ENCODE measurements around the gene KRTAP10-6. TPM values are rescaled to one million over a fixed set of nuclear protein-coding genes. Genes with fewer than 3 reads are reported as not detected.

KRTAP10-6 gene
- polyA plus RNA-seq, 1 of the 3 experiments (the other 2 are of a cell fraction) = not detected

DNA sequence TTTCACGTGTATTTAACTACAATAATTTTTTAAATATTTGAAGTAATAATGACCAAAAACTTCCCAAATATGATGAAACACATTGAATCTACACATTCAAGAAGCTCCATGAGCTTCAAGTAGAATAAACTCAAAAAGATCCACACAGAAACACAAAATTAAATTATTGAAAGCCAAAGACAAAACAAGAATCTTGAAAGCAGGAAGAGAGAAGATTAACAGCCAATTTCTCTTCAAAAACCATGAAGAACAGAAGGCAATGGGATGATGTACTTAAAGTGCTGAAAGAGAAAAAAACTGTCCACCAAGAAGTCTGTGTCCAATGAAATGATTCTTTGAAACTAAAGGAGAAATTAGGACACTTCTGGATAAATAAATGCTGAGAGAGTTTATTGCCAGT is 39.8 kb upstream of the KRTAP10-6 start (continued):
- TF ChIP-seq JUND (IDR thresholded peaks at IDR 0.05) = no peak
- TF ChIP-seq, protein P1, sequence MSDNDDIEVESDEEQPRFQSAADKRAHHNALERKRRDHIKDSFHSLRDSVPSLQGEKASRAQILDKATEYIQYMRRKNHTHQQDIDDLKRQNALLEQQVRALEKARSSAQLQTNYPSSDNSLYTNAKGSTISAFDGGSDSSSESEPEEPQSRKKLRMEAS (IDR thresholded peaks at IDR 0.05; ENCODE audit: low read depth) = no peak
- TF ChIP-seq, protein P2, sequence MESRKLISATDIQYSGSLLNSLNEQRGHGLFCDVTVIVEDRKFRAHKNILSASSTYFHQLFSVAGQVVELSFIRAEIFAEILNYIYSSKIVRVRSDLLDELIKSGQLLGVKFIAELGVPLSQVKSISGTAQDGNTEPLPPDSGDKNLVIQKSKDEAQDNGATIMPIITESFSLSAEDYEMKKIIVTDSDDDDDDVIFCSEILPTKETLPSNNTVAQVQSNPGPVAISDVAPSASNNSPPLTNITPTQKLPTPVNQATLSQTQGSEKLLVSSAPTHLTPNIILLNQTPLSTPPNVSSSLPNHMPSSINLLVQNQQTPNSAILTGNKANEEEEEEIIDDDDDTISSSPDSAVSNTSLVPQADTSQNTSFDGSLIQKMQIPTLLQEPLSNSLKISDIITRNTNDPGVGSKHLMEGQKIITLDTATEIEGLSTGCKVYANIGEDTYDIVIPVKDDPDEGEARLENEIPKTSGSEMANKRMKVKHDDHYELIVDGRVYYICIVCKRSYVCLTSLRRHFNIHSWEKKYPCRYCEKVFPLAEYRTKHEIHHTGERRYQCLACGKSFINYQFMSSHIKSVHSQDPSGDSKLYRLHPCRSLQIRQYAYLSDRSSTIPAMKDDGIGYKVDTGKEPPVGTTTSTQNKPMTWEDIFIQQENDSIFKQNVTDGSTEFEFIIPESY (IDR thresholded peaks at IDR 0.05; ENCODE audit: borderline replicate concordance, low read depth) = no peak
- TF ChIP-seq ELF1 (IDR thresholded peaks at IDR 0.05) = no peak
- no peak for TF ChIP-seq GABPA (IDR thresholded peaks at IDR 0.05; ENCODE audit: low read depth)

DNA sequence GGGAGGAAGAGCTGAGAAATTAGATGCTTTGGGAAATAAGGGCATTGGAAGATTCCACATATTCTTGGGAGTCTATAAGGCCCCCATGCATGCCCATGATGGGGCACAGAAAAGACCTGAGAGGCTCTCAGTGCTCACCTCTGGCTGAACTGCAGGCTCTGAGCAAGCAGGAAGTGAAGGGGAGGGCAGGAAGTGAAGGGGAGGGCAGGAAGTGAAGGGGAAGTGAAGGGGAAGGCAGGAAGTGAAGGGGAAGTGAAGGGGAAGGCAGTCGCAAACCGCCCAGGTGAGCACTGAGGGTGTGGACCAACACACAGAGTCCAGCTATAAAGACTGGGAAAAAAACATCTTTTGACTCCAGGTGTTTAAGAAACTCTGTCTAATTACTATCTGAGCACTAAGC is 38.1 kb upstream of the KRTAP10-6 start:
- Histone ChIP-seq H3K9me3 (0 out of 2 replicates have a peak, but pooled peaks cover 6% of the 10 kb centered on the region), H3K9me2 (no peaks in the 10 kb centered on the region), H4K20me1 (ENCODE audit: insufficient read depth) (no peaks in the 10 kb centered on the region), H3K79me2 (ENCODE audit: insufficient read depth) (no peaks in the 10 kb centered on the region), H3K9ac (no peak overlapping the region), H3F3A (replicated peaks; ENCODE audit: insufficient read depth) (no peaks in the 10 kb centered on the region), H3K36me3 (replicated peaks in 1 of 2; ENCODE audit: control insufficient read depth in 1 of 2, insufficient read depth in 2 of 2, low read length in 1 of 2) (no peaks in the 10 kb centered on the region), H3K4me3 (ENCODE audit: low read depth in 2 of 2, low read length in 1 of 2) (no peak overlapping the region), H3K27ac (ENCODE audit: low read depth in 2 of 2, low read length in 1 of 2) (no peak overlapping the region), H2AFZ (ENCODE audit: low read depth) (no peak overlapping the region), H3K4me1 (ENCODE audit: control insufficient read depth in 1 of 2, insufficient read depth in 2 of 2, low read depth in 1 of 2, low read length in 1 of 2) (no peaks in the 10 kb centered on the region; a peak in 1 of 4 replicates), H3K4me2 (no peak overlapping the region), H3K27me3 (ENCODE audit: insufficient read depth) (peaks cover 11% of the 10 kb centered on the region; the same call in 1 of the 2 replicates)
- WGBS (ENCODE audit: low lambda C conversion rate) = 86% methylated on average over 2 of the region's 2 CpGs
- no peak for DNase-seq
- POLR2A ChIA-PET = no interaction called here
- CTCF ChIA-PET = no interaction called here
- TF ChIP-seq SMC3 (IDR thresholded peaks at IDR 0.05; ENCODE audit: low read depth, low read length) (no peak), FOXM1 (IDR thresholded peaks at IDR 0.05; ENCODE audit: low read depth) (no peak), EZH2phosphoT487 (IDR thresholded peaks at IDR 0.05; ENCODE audit: borderline replicate concordance, low read depth) (no peak), FOSL2 (IDR thresholded peaks at IDR 0.05; ENCODE audit: borderline replicate concordance, low read depth) (no peak), GATA2 (CRISPR knock-in tag; IDR thresholded peaks at IDR 0.05) (no peak), NFIC (IDR thresholded peaks at IDR 0.05; ENCODE audit: borderline replicate concordance) (no peak), EP300 (IDR thresholded peaks at IDR 0.05; ENCODE audit: borderline replicate concordance in 1 of 2, low read depth in 1 of 2, low read length in 1 of 2) (no peak), RCOR1 (IDR thresholded peaks at IDR 0.05; ENCODE audit: low read length) (no peak), TAF1 (IDR thresholded peaks at IDR 0.05; ENCODE audit: borderline replicate concordance, low read depth, low read length) (no peak)
- TF ChIP-seq, protein P3, sequence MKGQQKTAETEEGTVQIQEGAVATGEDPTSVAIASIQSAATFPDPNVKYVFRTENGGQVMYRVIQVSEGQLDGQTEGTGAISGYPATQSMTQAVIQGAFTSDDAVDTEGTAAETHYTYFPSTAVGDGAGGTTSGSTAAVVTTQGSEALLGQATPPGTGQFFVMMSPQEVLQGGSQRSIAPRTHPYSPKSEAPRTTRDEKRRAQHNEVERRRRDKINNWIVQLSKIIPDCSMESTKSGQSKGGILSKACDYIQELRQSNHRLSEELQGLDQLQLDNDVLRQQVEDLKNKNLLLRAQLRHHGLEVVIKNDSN (IDR thresholded peaks at IDR 0.05; ENCODE audit: borderline replicate concordance, low read depth) = no peak
- TF ChIP-seq, protein P4, sequence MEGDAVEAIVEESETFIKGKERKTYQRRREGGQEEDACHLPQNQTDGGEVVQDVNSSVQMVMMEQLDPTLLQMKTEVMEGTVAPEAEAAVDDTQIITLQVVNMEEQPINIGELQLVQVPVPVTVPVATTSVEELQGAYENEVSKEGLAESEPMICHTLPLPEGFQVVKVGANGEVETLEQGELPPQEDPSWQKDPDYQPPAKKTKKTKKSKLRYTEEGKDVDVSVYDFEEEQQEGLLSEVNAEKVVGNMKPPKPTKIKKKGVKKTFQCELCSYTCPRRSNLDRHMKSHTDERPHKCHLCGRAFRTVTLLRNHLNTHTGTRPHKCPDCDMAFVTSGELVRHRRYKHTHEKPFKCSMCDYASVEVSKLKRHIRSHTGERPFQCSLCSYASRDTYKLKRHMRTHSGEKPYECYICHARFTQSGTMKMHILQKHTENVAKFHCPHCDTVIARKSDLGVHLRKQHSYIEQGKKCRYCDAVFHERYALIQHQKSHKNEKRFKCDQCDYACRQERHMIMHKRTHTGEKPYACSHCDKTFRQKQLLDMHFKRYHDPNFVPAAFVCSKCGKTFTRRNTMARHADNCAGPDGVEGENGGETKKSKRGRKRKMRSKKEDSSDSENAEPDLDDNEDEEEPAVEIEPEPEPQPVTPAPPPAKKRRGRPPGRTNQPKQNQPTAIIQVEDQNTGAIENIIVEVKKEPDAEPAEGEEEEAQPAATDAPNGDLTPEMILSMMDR (IDR thresholded peaks at IDR 0.05) = no peak
- TF ChIP-seq, protein P2 (IDR thresholded peaks at IDR 0.05; ENCODE audit: borderline replicate concordance, low read depth) = no peak
- TF ChIP-seq, protein P1 (IDR thresholded peaks at IDR 0.05; ENCODE audit: low read depth) = no peak
- TF ChIP-seq, protein P5, sequence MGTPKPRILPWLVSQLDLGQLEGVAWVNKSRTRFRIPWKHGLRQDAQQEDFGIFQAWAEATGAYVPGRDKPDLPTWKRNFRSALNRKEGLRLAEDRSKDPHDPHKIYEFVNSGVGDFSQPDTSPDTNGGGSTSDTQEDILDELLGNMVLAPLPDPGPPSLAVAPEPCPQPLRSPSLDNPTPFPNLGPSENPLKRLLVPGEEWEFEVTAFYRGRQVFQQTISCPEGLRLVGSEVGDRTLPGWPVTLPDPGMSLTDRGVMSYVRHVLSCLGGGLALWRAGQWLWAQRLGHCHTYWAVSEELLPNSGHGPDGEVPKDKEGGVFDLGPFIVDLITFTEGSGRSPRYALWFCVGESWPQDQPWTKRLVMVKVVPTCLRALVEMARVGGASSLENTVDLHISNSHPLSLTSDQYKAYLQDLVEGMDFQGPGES (IDR thresholded peaks at IDR 0.05; ENCODE audit: low read depth, low read length) = no peak
- TF ChIP-seq, protein P6, sequence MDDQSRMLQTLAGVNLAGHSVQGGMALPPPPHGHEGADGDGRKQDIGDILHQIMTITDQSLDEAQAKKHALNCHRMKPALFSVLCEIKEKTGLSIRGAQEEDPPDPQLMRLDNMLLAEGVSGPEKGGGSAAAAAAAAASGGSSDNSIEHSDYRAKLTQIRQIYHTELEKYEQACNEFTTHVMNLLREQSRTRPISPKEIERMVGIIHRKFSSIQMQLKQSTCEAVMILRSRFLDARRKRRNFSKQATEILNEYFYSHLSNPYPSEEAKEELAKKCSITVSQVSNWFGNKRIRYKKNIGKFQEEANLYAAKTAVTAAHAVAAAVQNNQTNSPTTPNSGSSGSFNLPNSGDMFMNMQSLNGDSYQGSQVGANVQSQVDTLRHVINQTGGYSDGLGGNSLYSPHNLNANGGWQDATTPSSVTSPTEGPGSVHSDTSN (IDR thresholded peaks at IDR 0.05) = no peak
